ENCODE results near the gene CNTNAP1. TPM values are rescaled to one million over a fixed set of nuclear protein-coding genes. Genes with fewer than 3 reads are reported as not detected.

CNTNAP1 gene
- total RNA-seq, 1 donor from 2014 or later: 10.5 TPM

GRCh38 chr17:42669705-42669976 lies 12.7 kb upstream of the CNTNAP1 start:
- peak overlapping the region; percentile 29 to 64 for H3K27ac ChIP-seq
- H3K27me3 ChIP-seq: no peaks in the 10 kb centered on the region
- H3K36me3 ChIP-seq: peaks cover 56 to 59% of the 10 kb centered on the region in 2 donors
- peak in 1 of 2 donors; percentile 52 for DNase-seq (ENCODE audit: low spot score in 2 of 2)
- H3K4me3 ChIP-seq: no peak overlapping the region
- peaks cover 15 to 45% of the 10 kb centered on the region in 2 donors for H3K4me1 ChIP-seq
- intact Hi-C loops (cut with DNase I): no loop called here
- no peaks in the 10 kb centered on the region for H3K9me3 ChIP-seq
- TF ChIP-seq CTCF (IDR thresholded peaks at IDR 0.05): no peak

GRCh38 chr17:42669977-42670788 lies 12.1 kb upstream of the CNTNAP1 start:
- peaks cover 56 to 59% of the 10 kb centered on the region in 2 donors for H3K36me3 ChIP-seq
- intact Hi-C loops (cut with DNase I): no loop called here
- H3K27ac ChIP-seq: peak overlapping the region; percentile 31 to 64
- no peak for TF ChIP-seq CTCF (IDR thresholded peaks at IDR 0.05)
- H3K4me1 ChIP-seq: peaks cover 15 to 43% of the 10 kb centered on the region in 2 donors
- DNase-seq (ENCODE audit: low spot score in 2 of 2): peak in 1 of 2 donors; percentile 60
- no peaks in the 10 kb centered on the region for H3K9me3 ChIP-seq
- no peaks in the 10 kb centered on the region for H3K27me3 ChIP-seq
- peak overlapping the region in 1 of 2 donors; percentile 25 for H3K4me3 ChIP-seq

- Histone ChIP-seq H3K4me3 (no peak overlapping the region), H3K4me1 (peaks cover 15 to 43% of the 10 kb centered on the region in 2 donors), H3K9me3 (no peaks in the 10 kb centered on the region), H3K36me3 (peaks cover 51 to 52% of the 10 kb centered on the region in 2 donors), H3K27me3 (no peaks in the 10 kb centered on the region), H3K27ac (peak overlapping the region; percentile 19 to 31)
- DNase-seq (ENCODE audit: low spot score in 2 of 2): no peak
- no peak for TF ChIP-seq CTCF (IDR thresholded peaks at IDR 0.05)
- intact Hi-C loops (cut with DNase I): no loop called here
Measured at GRCh38 chr17:42670789-42671657, 11.3 kb upstream of the CNTNAP1 start.

GRCh38 chr17:42672038-42672437 lies 10.3 kb upstream of the CNTNAP1 start:
- TF ChIP-seq CTCF (IDR thresholded peaks at IDR 0.05): no peak
- Histone ChIP-seq H3K9me3 (no peaks in the 10 kb centered on the region), H3K4me1 (peaks cover 15 to 39% of the 10 kb centered on the region in 2 donors), H3K27me3 (no peaks in the 10 kb centered on the region), H3K4me3 (no peak overlapping the region), H3K27ac (peak overlapping the region in 1 of 2 donors; percentile 94), H3K36me3 (peaks cover 41 to 45% of the 10 kb centered on the region in 2 donors)
- intact Hi-C loops (cut with DNase I): no loop called here
- peak in 1 of 2 donors; percentile 55 for DNase-seq (ENCODE audit: low spot score in 2 of 2)

GRCh38 chr17:42673266-42673884 lies 9.0 kb upstream of the CNTNAP1 start:
- no peak for TF ChIP-seq CTCF (IDR thresholded peaks at IDR 0.05)
- peaks cover 12 to 30% of the 10 kb centered on the region in 2 donors for H3K4me1 ChIP-seq
- H3K9me3 ChIP-seq: no peaks in the 10 kb centered on the region
- H3K4me3 ChIP-seq: peak overlapping the region; percentile 67 to 94
- intact Hi-C loops (cut with DNase I): no loop called here
- DNase-seq (ENCODE audit: low spot score in 2 of 2): peak in 1 of 2 donors; percentile 66
- peak overlapping the region; percentile 86 to 94 for H3K27ac ChIP-seq
- no peaks in the 10 kb centered on the region for H3K27me3 ChIP-seq
- peaks cover 40 to 45% of the 10 kb centered on the region in 2 donors for H3K36me3 ChIP-seq
